K562 (cell line): ENCODE results near the gene BCKDHB. TPM values are rescaled to one million over a fixed set of nuclear protein-coding genes. Genes with fewer than 3 reads are reported as not detected.

Source experiments
- ATAC-seq: fragments of 200-7000 bp; cut with Tn5 transposase; 3 replicates; pipeline ENCODE4 v1.9.1; 2020; ENCODE audit warnings: moderate library complexity
- BruUV-seq: library from RNA; stranded (reverse); fragments of 400-500 nt; replicated peaks from 2 replicates; lab custom pipeline; 2021; lab: Mats Ljungman, UMichigan
- CTCF ChIA-PET: fragments of 300-600 bp; formaldehyde crosslinking; extraction: SDS; loops from one replicate; lab custom pipeline; 2021; ENCODE audit warnings: low intra/inter-chr PET ratio; lab: Yijun Ruan, JAX
- POLR2A ChIA-PET: fragments of 300-600, 350-650 bp; sonication (Branson Sonifier 250); formaldehyde crosslinking; extraction: SDS; loops from one replicate; lab custom pipeline; 2021; ENCODE audit warnings: antibody characterized with exemption, inconsistent platforms; lab: Yijun Ruan, JAX
- DNase-seq, 4 experiments: peaks; one replicate each; pipeline versions ENCODE4 v3.0.0 to v3.0.0-alpha.2; 2011 to 2018; ENCODE audit warnings: low spot score in 3 of 4, mixed read lengths in 3 of 4; ENCODE audit errors: extremely low read depth in 1 of 4
- FAIRE-seq: peaks from 2 replicates; lab custom pipeline; 2011; peaks lifted over from hg19 to GRCh38; lab: Jason Lieb, UNC
- H2AFZ ChIP-seq: 2 replicates; pipeline ENCODE4 v1.6.0; 2011; ENCODE audit warnings: low read depth, low read length, control low read depth, inconsistent platforms
- H3K27ac ChIP-seq: fragments of 200-600 bp; 3 replicates; pipeline ENCODE4 v1.8.0; 2011; ENCODE audit warnings: low read depth, mild to moderate bottlenecking, control low read depth, inconsistent platforms, low read length, moderate library complexity, mixed read lengths; ENCODE audit errors: extremely low read depth
- H3K27me3 ChIP-seq, 2 experiments: fragments of 300-600 bp in 1 of 2; 2 replicates in 1 of 2; 3 replicates in 1 of 2; pipeline versions ENCODE4 v1.6.0 to v1.8.0; 2011; ENCODE audit warnings: inconsistent platforms in 2 of 2, low read length in 2 of 2, mild to moderate bottlenecking in 1 of 2, mixed read lengths in 1 of 2, moderate library complexity in 1 of 2; ENCODE audit not compliant: control insufficient read depth in 2 of 2, insufficient read depth in 2 of 2
- H3K36me3 ChIP-seq: fragments of 300-600 bp; 3 replicates; pipeline ENCODE4 v1.8.0; 2011; ENCODE audit warnings: mild to moderate bottlenecking, low read length, inconsistent platforms; ENCODE audit not compliant: control insufficient read depth, insufficient read depth
- H3K4me1 ChIP-seq, 2 experiments: fragments of 200-600 bp in 1 of 2; replicated peaks in 1 of 2; 2 replicates in 1 of 2; 3 replicates in 1 of 2; pipeline versions ENCODE4 v1.5.1 to v1.8.0; 2011; ENCODE audit warnings: inconsistent platforms in 2 of 2, low read length in 2 of 2, mild to moderate bottlenecking in 1 of 2, mixed read lengths in 1 of 2, moderate library complexity in 1 of 2; ENCODE audit not compliant: control insufficient read depth in 2 of 2, insufficient read depth in 2 of 2
- H3K4me2 ChIP-seq: 2 replicates; pipeline ENCODE4 v1.6.1; 2011; ENCODE audit warnings: low read length, control low read depth, inconsistent platforms, mixed read lengths; ENCODE audit not compliant: insufficient read depth
- H3K4me3 ChIP-seq: fragments of 200-600 bp; sonication (generic), shearing (Covaris generic); 2 replicates; pipeline ENCODE4 v1.5.1; 2016; ENCODE audit warnings: control low read depth, inconsistent platforms
- H3K79me2 ChIP-seq: fragments of 200-600 bp; 3 replicates; pipeline ENCODE4 v1.8.0; 2011; ENCODE audit warnings: low read length, inconsistent platforms; ENCODE audit not compliant: control insufficient read depth, insufficient read depth
- H3K9ac ChIP-seq, 2 experiments: 2 replicates each; pipeline versions ENCODE4 v1.6.0 to v1.6.1; 2011; ENCODE audit warnings: low read depth in 2 of 2, low read length in 2 of 2, control low read depth in 1 of 2, inconsistent platforms in 1 of 2, mild to moderate bottlenecking in 1 of 2, mixed read lengths in 1 of 2; ENCODE audit not compliant: insufficient read depth in 1 of 2
- H3K9me1 ChIP-seq: one replicate; pipeline ENCODE4 v1.6.0; 2011; ENCODE audit warnings: inconsistent platforms, mild to moderate bottlenecking, low read length, moderate library complexity; ENCODE audit not compliant: control insufficient read depth, insufficient read depth
- H3K9me3 ChIP-seq: replicated peaks from 2 replicates; pipeline ENCODE4 v1.5.1; 2011; ENCODE audit warnings: low read depth, low read length, inconsistent platforms; ENCODE audit not compliant: control insufficient read depth, insufficient read depth
- H4K20me1 ChIP-seq: replicated peaks from 2 replicates; pipeline ENCODE4 v1.6.1; 2011; ENCODE audit warnings: low read length, inconsistent platforms, mixed read lengths; ENCODE audit not compliant: control insufficient read depth, insufficient read depth
- BRCA1 ChIP-seq, 2 experiments: fragments of 450-650 bp in 1 of 2; sonication (generic) in 1 of 2; formaldehyde crosslinking in 1 of 2; IDR thresholded peaks; 2 replicates each; pipeline versions ENCODE4 v1.5.0 to v1.6.1; 2017 to 2020; ENCODE audit warnings: mild to moderate bottlenecking in 1 of 2, missing genetic modification reagents in 1 of 2
- FUS ChIP-seq: fragments of 200-400 bp; formaldehyde crosslinking; optimal IDR thresholded peaks from 2 replicates; pipeline ENCODE3; 2017; ENCODE audit warnings: low read depth, low read length
- MAFG ChIP-seq: fragments of 450-650 bp; conservative IDR thresholded peaks from 2 replicates; pipeline ENCODE4 v1.6.1; 2016; ENCODE audit warnings: missing genetic modification characterization, missing compliant biosample characterization
- NR4A1 ChIP-seq, 2 experiments: fragments of 250-450 bp in 1 of 2; fragments of 450-650 bp in 1 of 2; sonication (Bioruptor Pico) in 1 of 2; IDR thresholded peaks; 2 replicates each; pipeline versions ENCODE4 v1.4.0 to v1.6.1; 2016 to 2020; ENCODE audit warnings: mild to moderate bottlenecking in 2 of 2, missing compliant biosample characterization in 1 of 2, missing genetic modification characterization in 1 of 2, moderate library complexity in 1 of 2
- SREBF1 ChIP-seq: fragments of 150-350 bp; IDR thresholded peaks from 2 replicates; pipeline ENCODE4 v1.6.1; 2014; ENCODE audit warnings: antibody characterized with exemption, low read depth, low read length, borderline replicate concordance
- ZNF766 ChIP-seq: fragments of 200-800 bp; sonication (Bioruptor generic); conservative IDR thresholded peaks from 2 replicates; pipeline ENCODE4 v1.6.1; 2016; ENCODE audit warnings: missing genetic modification characterization, missing compliant biosample characterization
- in situ Hi-C: fragments of 300-500 bp; cut with MboI; formaldehyde crosslinking; loops from 4 replicates; pipeline ENCODE4 v1.15.0; 2018; ENCODE audit warnings: inconsistent platforms, mixed read lengths
- intact Hi-C: fragments of 100-400 bp; cut with micrococcal nuclease; formaldehyde crosslinking; loops from 2 replicates; pipeline ENCODE4 v1.14.2; 2022
- polyA plus RNA-seq, 8 experiments: library from polyadenylated mRNA; depleted of rRNA in 4 of 8; stranded (reverse) in 5 of 8; unstranded in 3 of 8; fragments of >200 nt; fragmentation: Nextera tagmentation in 2 of 8; fragmentation: Illumina TruSeq in 1 of 8; extraction: Ambion mirVana in 2 of 8; extraction: Trizol in 1 of 8; gene quantifications; 2 replicates each; pipeline versions ENCODE4 v1.2.1 to v1.2.3, GENCODE V29; 2011 to 2014; ENCODE audit warnings: inconsistent platforms in 1 of 8, missing spikeins in 1 of 8
- total RNA-seq, 7 experiments: library from RNA; depleted of rRNA in 6 of 7; stranded (reverse); fragments of >200 nt in 6 of 7; fragmentation: Illumina TruSeq in 2 of 7; extraction: Trizol in 2 of 7; gene quantifications; 2 replicates each; pipeline versions ENCODE4 v1.2.1 to v1.2.3, GENCODE V29; 2011 to 2021; ENCODE audit warnings: low replicate concordance in 1 of 7
- TF ChIP-seq, protein P1 (sequence below): fragments of 450-650 bp; conservative IDR thresholded peaks from 2 replicates; pipeline ENCODE4 v1.6.1; 2016; ENCODE audit warnings: missing genetic modification characterization, low read depth, mild to moderate bottlenecking, control low read depth, missing compliant biosample characterization
- TF ChIP-seq, protein P2 (sequence below): fragments of 450-650 bp; IDR thresholded peaks from 2 replicates; pipeline ENCODE4 v1.6.1; 2018; ENCODE audit not compliant: partially characterized antibody
- TF ChIP-seq, protein P3 (sequence below): fragments of 150-350 bp; IDR thresholded peaks from 2 replicates; pipeline ENCODE4 v1.6.1; 2014; ENCODE audit warnings: low read depth, mild to moderate bottlenecking, low read length, borderline replicate concordance
- TF ChIP-seq, protein P4 (sequence below): fragments of 250-450 bp; sonication (Bioruptor Pico); IDR thresholded peaks from 2 replicates; pipeline ENCODE4 v1.8.0; 2022; ENCODE audit warnings: moderate library complexity, mild to moderate bottlenecking, inconsistent platforms

Gene BCKDHB
- total and polyA plus RNA-seq, 9 of the 15 experiments (the other 6 are each of a cell fraction or from before 2014, with no cell fraction given), result 4.1 to 23.7 (median 7.5) TPM

GRCh38 chr6:80098392-80098791, 8.1 kb upstream of the BCKDHB start (continued):
- TF ChIP-seq, protein P1, sequence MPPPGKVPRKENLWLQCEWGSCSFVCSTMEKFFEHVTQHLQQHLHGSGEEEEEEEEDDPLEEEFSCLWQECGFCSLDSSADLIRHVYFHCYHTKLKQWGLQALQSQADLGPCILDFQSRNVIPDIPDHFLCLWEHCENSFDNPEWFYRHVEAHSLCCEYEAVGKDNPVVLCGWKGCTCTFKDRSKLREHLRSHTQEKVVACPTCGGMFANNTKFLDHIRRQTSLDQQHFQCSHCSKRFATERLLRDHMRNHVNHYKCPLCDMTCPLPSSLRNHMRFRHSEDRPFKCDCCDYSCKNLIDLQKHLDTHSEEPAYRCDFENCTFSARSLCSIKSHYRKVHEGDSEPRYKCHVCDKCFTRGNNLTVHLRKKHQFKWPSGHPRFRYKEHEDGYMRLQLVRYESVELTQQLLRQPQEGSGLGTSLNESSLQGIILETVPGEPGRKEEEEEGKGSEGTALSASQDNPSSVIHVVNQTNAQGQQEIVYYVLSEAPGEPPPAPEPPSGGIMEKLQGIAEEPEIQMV, result no peak
- TF ChIP-seq, protein P2, sequence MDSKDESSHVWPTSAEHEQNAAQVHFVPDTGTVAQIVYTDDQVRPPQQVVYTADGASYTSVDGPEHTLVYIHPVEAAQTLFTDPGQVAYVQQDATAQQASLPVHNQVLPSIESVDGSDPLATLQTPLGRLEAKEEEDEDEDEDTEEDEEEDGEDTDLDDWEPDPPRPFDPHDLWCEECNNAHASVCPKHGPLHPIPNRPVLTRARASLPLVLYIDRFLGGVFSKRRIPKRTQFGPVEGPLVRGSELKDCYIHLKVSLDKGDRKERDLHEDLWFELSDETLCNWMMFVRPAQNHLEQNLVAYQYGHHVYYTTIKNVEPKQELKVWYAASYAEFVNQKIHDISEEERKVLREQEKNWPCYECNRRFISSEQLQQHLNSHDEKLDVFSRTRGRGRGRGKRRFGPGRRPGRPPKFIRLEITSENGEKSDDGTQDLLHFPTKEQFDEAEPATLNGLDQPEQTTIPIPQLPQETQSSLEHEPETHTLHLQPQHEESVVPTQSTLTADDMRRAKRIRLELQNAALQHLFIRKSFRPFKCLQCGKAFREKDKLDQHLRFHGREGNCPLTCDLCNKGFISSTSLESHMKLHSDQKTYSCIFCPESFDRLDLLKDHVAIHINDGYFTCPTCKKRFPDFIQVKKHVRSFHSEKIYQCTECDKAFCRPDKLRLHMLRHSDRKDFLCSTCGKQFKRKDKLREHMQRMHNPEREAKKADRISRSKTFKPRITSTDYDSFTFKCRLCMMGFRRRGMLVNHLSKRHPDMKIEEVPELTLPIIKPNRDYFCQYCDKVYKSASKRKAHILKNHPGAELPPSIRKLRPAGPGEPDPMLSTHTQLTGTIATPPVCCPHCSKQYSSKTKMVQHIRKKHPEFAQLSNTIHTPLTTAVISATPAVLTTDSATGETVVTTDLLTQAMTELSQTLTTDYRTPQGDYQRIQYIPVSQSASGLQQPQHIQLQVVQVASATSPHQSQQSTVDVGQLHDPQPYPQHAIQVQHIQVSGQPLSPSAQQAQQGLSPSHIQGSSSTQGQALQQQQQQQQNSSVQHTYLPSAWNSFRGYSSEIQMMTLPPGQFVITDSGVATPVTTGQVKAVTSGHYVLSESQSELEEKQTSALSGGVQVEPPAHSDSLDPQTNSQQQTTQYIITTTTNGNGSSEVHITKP, result no peak

DNA sequence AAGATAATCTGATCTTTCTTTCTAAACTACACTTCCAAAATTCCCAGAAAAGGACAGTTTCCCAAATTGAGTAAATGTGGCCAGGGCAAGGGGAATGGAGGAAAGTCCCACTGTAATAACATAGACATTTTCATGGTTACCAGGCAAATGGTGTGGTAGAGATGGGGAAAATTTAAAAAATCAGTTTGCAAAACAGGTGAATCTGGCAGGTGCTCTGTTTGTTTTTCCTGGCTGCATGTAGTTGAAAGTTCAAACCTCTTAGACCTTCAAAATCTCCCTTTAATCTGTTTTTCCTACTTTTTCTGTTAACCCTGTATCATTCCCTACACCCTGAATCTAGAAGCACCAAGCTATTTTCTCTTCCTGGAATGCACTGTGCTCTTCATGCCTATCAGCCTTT, 2.0 kb upstream of the BCKDHB start:
- DNase-seq, result no peak
- H3K79me2 ChIP-seq, result peaks cover 6% of the 10 kb centered on the region; the same call in 2 of the 3 replicates
- ATAC-seq, result no peak
- ChIA-PET CTCF (no interaction called here), POLR2A (no interaction called here)
- no peak for FAIRE-seq
- in situ Hi-C loops, result no loop called here
- H3K4me3 ChIP-seq, result no peak overlapping the region
- no peaks in the 10 kb centered on the region for H3K9me1 ChIP-seq
- no peak overlapping the region for H3K27ac ChIP-seq
- peaks cover 4 to 5% of the 10 kb centered on the region in 2 experiments; a peak in 2 of 5 replicates for H3K4me1 ChIP-seq
- no peaks in the 10 kb centered on the region for H3K9me3 ChIP-seq
- intact Hi-C loops, result no loop called here
- H2AFZ ChIP-seq, result no peak overlapping the region
- H3K36me3 ChIP-seq, result no peaks in the 10 kb centered on the region
- no TSS peak for BruUV-seq
- H3K27me3 ChIP-seq, result no peaks in the 10 kb centered on the region
- no peak overlapping the region for H3K9ac ChIP-seq
- H3K4me2 ChIP-seq, result no peak overlapping the region
- H4K20me1 ChIP-seq, result no peaks in the 10 kb centered on the region
- TF ChIP-seq MAFG (tag) (no peak), NR4A1 (CRISPR knock-in tag; IDR thresholded peaks at IDR 0.05) (no peak), NR4A1 (tag; IDR thresholded peaks at IDR 0.05) (no peak), FUS (no peak), BRCA1 (IDR thresholded peaks at IDR 0.05) (no peak), BRCA1 (CRISPR knock-in tag; IDR thresholded peaks at IDR 0.05) (no peak), ZNF766 (CRISPR knock-in tag) (no peak), SREBF1 (no peak)
- TF ChIP-seq, protein P3, sequence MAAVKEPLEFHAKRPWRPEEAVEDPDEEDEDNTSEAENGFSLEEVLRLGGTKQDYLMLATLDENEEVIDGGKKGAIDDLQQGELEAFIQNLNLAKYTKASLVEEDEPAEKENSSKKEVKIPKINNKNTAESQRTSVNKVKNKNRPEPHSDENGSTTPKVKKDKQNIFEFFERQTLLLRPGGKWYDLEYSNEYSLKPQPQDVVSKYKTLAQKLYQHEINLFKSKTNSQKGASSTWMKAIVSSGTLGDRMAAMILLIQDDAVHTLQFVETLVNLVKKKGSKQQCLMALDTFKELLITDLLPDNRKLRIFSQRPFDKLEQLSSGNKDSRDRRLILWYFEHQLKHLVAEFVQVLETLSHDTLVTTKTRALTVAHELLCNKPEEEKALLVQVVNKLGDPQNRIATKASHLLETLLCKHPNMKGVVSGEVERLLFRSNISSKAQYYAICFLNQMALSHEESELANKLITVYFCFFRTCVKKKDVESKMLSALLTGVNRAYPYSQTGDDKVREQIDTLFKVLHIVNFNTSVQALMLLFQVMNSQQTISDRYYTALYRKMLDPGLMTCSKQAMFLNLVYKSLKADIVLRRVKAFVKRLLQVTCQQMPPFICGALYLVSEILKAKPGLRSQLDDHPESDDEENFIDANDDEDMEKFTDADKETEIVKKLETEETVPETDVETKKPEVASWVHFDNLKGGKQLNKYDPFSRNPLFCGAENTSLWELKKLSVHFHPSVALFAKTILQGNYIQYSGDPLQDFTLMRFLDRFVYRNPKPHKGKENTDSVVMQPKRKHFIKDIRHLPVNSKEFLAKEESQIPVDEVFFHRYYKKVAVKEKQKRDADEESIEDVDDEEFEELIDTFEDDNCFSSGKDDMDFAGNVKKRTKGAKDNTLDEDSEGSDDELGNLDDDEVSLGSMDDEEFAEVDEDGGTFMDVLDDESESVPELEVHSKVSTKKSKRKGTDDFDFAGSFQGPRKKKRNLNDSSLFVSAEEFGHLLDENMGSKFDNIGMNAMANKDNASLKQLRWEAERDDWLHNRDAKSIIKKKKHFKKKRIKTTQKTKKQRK, result no peak
- TF ChIP-seq, protein P4, sequence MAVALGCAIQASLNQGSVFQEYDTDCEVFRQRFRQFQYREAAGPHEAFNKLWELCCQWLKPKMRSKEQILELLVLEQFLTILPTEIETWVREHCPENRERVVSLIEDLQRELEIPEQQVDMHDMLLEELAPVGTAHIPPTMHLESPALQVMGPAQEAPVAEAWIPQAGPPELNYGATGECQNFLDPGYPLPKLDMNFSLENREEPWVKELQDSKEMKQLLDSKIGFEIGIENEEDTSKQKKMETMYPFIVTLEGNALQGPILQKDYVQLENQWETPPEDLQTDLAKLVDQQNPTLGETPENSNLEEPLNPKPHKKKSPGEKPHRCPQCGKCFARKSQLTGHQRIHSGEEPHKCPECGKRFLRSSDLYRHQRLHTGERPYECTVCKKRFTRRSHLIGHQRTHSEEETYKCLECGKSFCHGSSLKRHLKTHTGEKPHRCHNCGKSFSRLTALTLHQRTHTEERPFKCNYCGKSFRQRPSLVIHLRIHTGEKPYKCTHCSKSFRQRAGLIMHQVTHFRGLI (CRISPR knock-in tag), result no peak
